HepG2 (cell line): ENCODE measurements around the gene GPRC5B. TPM values are rescaled to one million over a fixed set of nuclear protein-coding genes. Genes with fewer than 3 reads are reported as not detected.

Experiments used
- ATAC-seq: fragments of 200-7000 bp; cut with Tn5 transposase; 3 replicates; pipeline ENCODE4 v1.9.1; 2020; ENCODE audit warnings: mild to moderate bottlenecking, moderate library complexity
- BruUV-seq: library from RNA; stranded (reverse); fragments of 400-500 nt; replicated peaks from 2 replicates; lab custom pipeline; 2021; lab: Mats Ljungman, UMichigan
- CTCF ChIA-PET: fragments of 300-600 bp; formaldehyde crosslinking; extraction: SDS; loops from one replicate; lab custom pipeline; 2021; ENCODE audit warnings: low total read pairs, inconsistent platforms, low intra/inter-chr PET ratio; lab: Yijun Ruan, JAX
- POLR2A ChIA-PET: fragments of 350-600 bp; sonication (Branson Sonifier 250); formaldehyde crosslinking; loops from one replicate; lab custom pipeline; 2020; ENCODE audit warnings: antibody characterized with exemption, inconsistent platforms; lab: Yijun Ruan, JAX
- DNase-seq: peaks from one replicate; pipeline ENCODE4 v3.0.0-alpha.2; 2015; ENCODE audit warnings: low spot score
- FAIRE-seq: peaks from 3 replicates; lab custom pipeline; 2011; peaks lifted over from hg19 to GRCh38; lab: Jason Lieb, UNC
- H2AFZ ChIP-seq: one replicate; pipeline ENCODE4 v1.6.1; 2011; ENCODE audit warnings: low read length, inconsistent platforms
- H3K27ac ChIP-seq: fragments of 300-600 bp; 3 replicates; pipeline ENCODE4 v1.8.0; 2011; ENCODE audit warnings: mixed run types, mild to moderate bottlenecking, mixed read lengths, low read length, inconsistent platforms; ENCODE audit not compliant: insufficient read depth; ENCODE audit errors: extremely low read length
- H3K27me3 ChIP-seq, 2 experiments: fragments of 200-600 bp in 1 of 2; 2 replicates in 1 of 2; 3 replicates in 1 of 2; pipeline versions ENCODE4 v1.6.0 to v1.8.0; 2011; ENCODE audit warnings: low read length in 2 of 2, mild to moderate bottlenecking in 2 of 2, moderate library complexity in 2 of 2, inconsistent platforms in 1 of 2; ENCODE audit not compliant: insufficient read depth in 2 of 2, control insufficient read depth in 1 of 2
- H3K36me3 ChIP-seq, 2 experiments: fragments of 200-600 bp in 1 of 2; replicated peaks in 1 of 2; 2 replicates in 1 of 2; 3 replicates in 1 of 2; pipeline versions ENCODE4 v1.5.1 to v1.8.0; 2011; ENCODE audit warnings: low read length in 2 of 2, inconsistent platforms in 1 of 2; ENCODE audit not compliant: insufficient read depth in 2 of 2, control insufficient read depth in 1 of 2
- H3K4me1 ChIP-seq: 2 replicates; pipeline ENCODE4 v1.5.1; 2012; ENCODE audit warnings: low read length, inconsistent platforms; ENCODE audit not compliant: insufficient read depth
- H3K4me2 ChIP-seq: 2 replicates; pipeline ENCODE4 v1.6.0; 2011; ENCODE audit warnings: low read depth, low read length, inconsistent platforms
- H3K4me3 ChIP-seq, 3 experiments: fragments of 200-600 bp in 1 of 3; sonication (generic), shearing (Covaris generic) in 1 of 3; replicated peaks in 1 of 3; 2 replicates each; pipeline ENCODE4 v1.5.1; 2011 to 2016; ENCODE audit warnings: low read length in 3 of 3, inconsistent platforms in 2 of 3, low read depth in 2 of 3, mild to moderate bottlenecking in 2 of 3, control low read depth in 1 of 3, mixed read lengths in 1 of 3; ENCODE audit not compliant: insufficient read depth in 1 of 3
- H3K79me2 ChIP-seq: one replicate; pipeline ENCODE4 v1.6.1; 2011; ENCODE audit warnings: low read length, inconsistent platforms; ENCODE audit not compliant: insufficient read depth
- H3K9ac ChIP-seq: 2 replicates; pipeline ENCODE4 v1.6.0; 2011; ENCODE audit warnings: mild to moderate bottlenecking, low read depth, low read length, inconsistent platforms; ENCODE audit not compliant: insufficient read depth
- H3K9me3 ChIP-seq: 2 replicates; pipeline ENCODE4 v1.5.1; 2012; ENCODE audit warnings: mild to moderate bottlenecking, low read length
- H4K20me1 ChIP-seq: 2 replicates; pipeline ENCODE4 v1.6.0; 2011; ENCODE audit warnings: inconsistent platforms, mild to moderate bottlenecking, low read length, moderate library complexity; ENCODE audit not compliant: insufficient read depth
- AGO1 ChIP-seq: fragments of 200-400 bp; formaldehyde crosslinking; IDR thresholded peaks from 2 replicates; pipeline ENCODE4 v1.6.1; 2017; ENCODE audit warnings: mild to moderate bottlenecking, low read depth, low read length, moderate library complexity; ENCODE audit not compliant: poor library complexity, severe bottlenecking
- ELF1 ChIP-seq: sonication (generic); formaldehyde crosslinking; IDR thresholded peaks from 2 replicates; pipeline ENCODE4 v1.4.0; 2020; ENCODE audit warnings: missing genetic modification reagents
- ELK4 ChIP-seq: sonication (generic); formaldehyde crosslinking; IDR thresholded peaks from 2 replicates; pipeline ENCODE4 v1.9.0; 2021; ENCODE audit warnings: missing genetic modification reagents, borderline replicate concordance
- FIP1L1 ChIP-seq: fragments of 200-400 bp; formaldehyde crosslinking; IDR thresholded peaks from 2 replicates; pipeline ENCODE4 v1.6.1; 2018; ENCODE audit warnings: low read depth, mild to moderate bottlenecking, low read length, moderate library complexity, borderline replicate concordance; ENCODE audit not compliant: insufficient read depth
- FOXK2 ChIP-seq: fragments of 450-650 bp; IDR thresholded peaks from 2 replicates; pipeline ENCODE4 v1.6.1; 2016
- ISX ChIP-seq: sonication (generic); formaldehyde crosslinking; conservative IDR thresholded peaks from 2 replicates; pipeline ENCODE4 v1.5.0; 2020; ENCODE audit warnings: missing genetic modification reagents
- MIER3 ChIP-seq: IDR thresholded peaks from 2 replicates; pipeline ENCODE4 v1.6.1; 2016; ENCODE audit warnings: missing compliant biosample characterization, borderline replicate concordance
- MTA1 ChIP-seq: sonication (generic); formaldehyde crosslinking; IDR thresholded peaks from 2 replicates; pipeline ENCODE4 v1.4.0; 2020; ENCODE audit warnings: missing genetic modification reagents, mild to moderate bottlenecking, borderline replicate concordance
- NFE2L2 ChIP-seq: fragments of 150-350 bp; IDR thresholded peaks from 2 replicates; pipeline ENCODE4 v1.6.1; 2014; ENCODE audit warnings: low read length
- RBFOX2 ChIP-seq: fragments of 200-400 bp; formaldehyde crosslinking; IDR thresholded peaks from 2 replicates; pipeline ENCODE4 v1.6.1; 2017; ENCODE audit warnings: low read depth, mild to moderate bottlenecking, low read length
- TFDP2 ChIP-seq: sonication (generic); formaldehyde crosslinking; IDR thresholded peaks from 2 replicates; pipeline ENCODE4 v1.4.0; 2020; ENCODE audit warnings: missing genetic modification reagents
- YEATS2 ChIP-seq: sonication (generic); formaldehyde crosslinking; IDR thresholded peaks from 2 replicates; pipeline ENCODE4 v1.4.0; 2020; ENCODE audit warnings: missing genetic modification reagents, borderline replicate concordance
- ZFAT ChIP-seq: sonication (generic); formaldehyde crosslinking; conservative IDR thresholded peaks from 2 replicates; pipeline ENCODE4 v1.8.1; 2023; ENCODE audit warnings: missing genetic modification reagents, inconsistent platforms
- ZIK1 ChIP-seq: sonication (generic); formaldehyde crosslinking; IDR thresholded peaks from 2 replicates; pipeline ENCODE4 v1.5.0; 2020; ENCODE audit warnings: mild to moderate bottlenecking, low read depth, missing genetic modification reagents, borderline replicate concordance
- ZNF572 ChIP-seq: sonication (generic); formaldehyde crosslinking; IDR thresholded peaks from 2 replicates; pipeline ENCODE4 v1.5.1; 2020; ENCODE audit warnings: mild to moderate bottlenecking, missing genetic modification reagents
- ZNF614 ChIP-seq: IDR thresholded peaks from 2 replicates; pipeline ENCODE4 v1.6.1; 2018; ENCODE audit warnings: missing biosample characterization, missing genetic modification reagents, inconsistent platforms, borderline replicate concordance
- ZNF687 ChIP-seq: sonication (generic); formaldehyde crosslinking; IDR thresholded peaks from 2 replicates; pipeline ENCODE4 v1.5.1; 2020; ENCODE audit warnings: mild to moderate bottlenecking, missing genetic modification reagents, moderate library complexity
- ZNF749 ChIP-seq: sonication (generic); formaldehyde crosslinking; IDR thresholded peaks from 2 replicates; pipeline ENCODE4 v1.8.0; 2022; ENCODE audit warnings: mild to moderate bottlenecking, missing genetic modification reagents, moderate library complexity, borderline replicate concordance
- WGBS: methylation state at CpG from one replicate; pipeline ENCODE4 v1.1.6; 2017; ENCODE audit warnings: low lambda C conversion rate; 5-methylcytosine and 5-hydroxymethylcytosine counted together
- in situ Hi-C: cut with HindIII; loops from 2 replicates; pipeline ENCODE4 v1.10.0; 2017; ENCODE audit warnings: low pct_unique_long_range_greater_than_20kb; ENCODE audit not compliant: extremely low pct_ligation_motif_present
- intact Hi-C: fragments of 100-400 bp; cut with micrococcal nuclease; formaldehyde crosslinking; loops from one replicate; pipeline ENCODE4 v1.10.0; 2022; ENCODE audit not compliant: unreplicated experiment
- polyA plus RNA-seq, 8 experiments: library from polyadenylated mRNA; depleted of rRNA in 3 of 8; stranded (reverse) in 7 of 8; unstranded in 1 of 8; fragments of >200 nt; fragmentation: Illumina TruSeq in 4 of 8; extraction: Trizol in 4 of 8; gene quantifications; 2 replicates each; pipeline versions ENCODE4 v1.2.1 to v1.2.3, GENCODE V29; 2011 to 2016; ENCODE audit warnings: low read depth in 4 of 8, missing spikeins in 1 of 8, mixed read lengths in 1 of 8; ENCODE audit not compliant: insufficient read depth in 1 of 8
- total RNA-seq, 5 experiments: library from RNA; depleted of rRNA; stranded (reverse); fragments of >200 nt; fragmentation: Illumina TruSeq; extraction: Trizol; gene quantifications; 2 replicates each; pipeline ENCODE4 v1.2.3, GENCODE V29; 2016; ENCODE audit warnings: low read depth in 1 of 5

GPRC5B gene
- total and polyA plus RNA-seq, 2 of the 13 experiments (the other 11 are each of a cell fraction or from before 2014, with no cell fraction given): 0.46 to 0.53 TPM

- TF ChIP-seq FIP1L1: no peak
- no peak for TF ChIP-seq ZFAT
- no peak for TF ChIP-seq ISX
- no peak for TF ChIP-seq MTA1 (CRISPR knock-in tag)
Observed at GRCh38 chr16:19842426-19843157, 42.1 kb downstream of the GPRC5B start (continued).

GRCh38 chr16:19841184-19841583 is 43.5 kb downstream of the GPRC5B start:
- WGBS: 68% methylated on average over 3 of the region's 3 CpGs
- Histone ChIP-seq H3K36me3 (no peaks in the 10 kb centered on the region), H3K4me3 (no peak overlapping the region), H3K4me2 (no peak overlapping the region), H4K20me1 (no peaks in the 10 kb centered on the region), H3K9me3 (no peaks in the 10 kb centered on the region), H3K4me1 (no peaks in the 10 kb centered on the region), H3K79me2 (no peaks in the 10 kb centered on the region), H3K27me3 (no peaks in the 10 kb centered on the region), H2AFZ (no peak overlapping the region), H3K27ac (no peak overlapping the region), H3K9ac (no peak overlapping the region)
- DNase-seq (no peak), FAIRE-seq (no peak), ATAC-seq (no peak)
- POLR2A ChIA-PET: no interaction called here
- no TSS peak for BruUV-seq
- intact Hi-C loops: no loop called here
- in situ Hi-C loops: no loop called here
- CTCF ChIA-PET: no interaction called here
- TF ChIP-seq ZNF614 (CRISPR knock-in tag): no peak
- TF ChIP-seq NFE2L2: no peak
- TF ChIP-seq ZNF687 (CRISPR knock-in tag): no peak
- no peak for TF ChIP-seq ELK4 (CRISPR knock-in tag)
- TF ChIP-seq RBFOX2: no peak
- TF ChIP-seq TFDP2: no peak
- no peak for TF ChIP-seq ZIK1
- no peak for TF ChIP-seq ZNF572 (CRISPR knock-in tag)
- TF ChIP-seq AGO1: no peak
- TF ChIP-seq MIER3 (CRISPR knock-in tag): no peak
- TF ChIP-seq YEATS2: no peak
- no peak for TF ChIP-seq ZNF749
- no peak for TF ChIP-seq ELF1 (CRISPR knock-in tag)
- TF ChIP-seq FOXK2: no peak
